Activated T-cell treated with anti-CD3 and anti-CD28 coated beads, Interleukin-2, amount 50 U/mL, for 72 hours (primary cell): Measurements from ENCODE around the gene POTEH. TPM values are rescaled to one million over a fixed set of nuclear protein-coding genes. Genes with fewer than 3 reads are reported as not detected.
"Not testable (repeated sequence)": the region's sequence is repeated elsewhere in the genome, so short reads cannot be mapped to it uniquely, and the experiment has no call there.

Experiments used
- ATAC-seq, 2 donors: fragments of 150-1000 bp; cut with Tn5 transposase; replicated peaks in 1 of 2; 2 replicates each; pipeline ENCODE4 v1.10.0; 2021; ENCODE audit warnings: moderate library complexity in 2 of 2, mild to moderate bottlenecking in 1 of 2
- DNase-seq, 2 donors: peaks; one replicate each; pipeline ENCODE4 v3.0.0; 2021 to 2022; ENCODE audit warnings: mixed read lengths in 1 of 2
- H3K27ac Mint-ChIP-seq: one replicate; pipeline ENCODE4 v1.8.0; 2022; ENCODE audit warnings: mild to moderate bottlenecking, moderate library complexity, mixed read lengths
- H3K27me3 Mint-ChIP-seq: one replicate; pipeline ENCODE4 v1.8.0; 2022; ENCODE audit warnings: low read depth, mixed read lengths
- H3K36me3 Mint-ChIP-seq, 2 donors: one replicate each; pipeline ENCODE4 v1.8.0; 2022; ENCODE audit warnings: mixed read lengths in 2 of 2, mild to moderate bottlenecking in 1 of 2; ENCODE audit not compliant: insufficient read depth in 2 of 2
- H3K4me1 Mint-ChIP-seq: one replicate; pipeline ENCODE4 v1.8.0; 2022; ENCODE audit warnings: low read depth, mixed read lengths
- H3K4me3 Mint-ChIP-seq, 2 donors: one replicate each; pipeline ENCODE4 v1.8.0; 2022; ENCODE audit warnings: mild to moderate bottlenecking in 2 of 2, mixed read lengths in 2 of 2, moderate library complexity in 2 of 2
- H3K9me3 Mint-ChIP-seq, 2 donors: one replicate each; pipeline ENCODE4 v1.8.0; 2022; ENCODE audit warnings: mixed read lengths in 2 of 2
- total RNA-seq, 2 donors: library from RNA; stranded (reverse); gene quantifications; one replicate each; pipeline ENCODE4 v1.2.3, GENCODE V29; 2022

POTEH gene
- total RNA-seq, 2 donors from 2014 or later: not detected

GRCh38 chr22:15749181-15749970, 59.5 kb downstream of the POTEH start:
- not testable (repeated sequence) for DNase-seq, H3K4me1 Mint-ChIP-seq, H3K36me3 Mint-ChIP-seq, ATAC-seq, H3K27me3 Mint-ChIP-seq, H3K9me3 Mint-ChIP-seq, H3K27ac Mint-ChIP-seq, H3K4me3 Mint-ChIP-seq

DNA sequence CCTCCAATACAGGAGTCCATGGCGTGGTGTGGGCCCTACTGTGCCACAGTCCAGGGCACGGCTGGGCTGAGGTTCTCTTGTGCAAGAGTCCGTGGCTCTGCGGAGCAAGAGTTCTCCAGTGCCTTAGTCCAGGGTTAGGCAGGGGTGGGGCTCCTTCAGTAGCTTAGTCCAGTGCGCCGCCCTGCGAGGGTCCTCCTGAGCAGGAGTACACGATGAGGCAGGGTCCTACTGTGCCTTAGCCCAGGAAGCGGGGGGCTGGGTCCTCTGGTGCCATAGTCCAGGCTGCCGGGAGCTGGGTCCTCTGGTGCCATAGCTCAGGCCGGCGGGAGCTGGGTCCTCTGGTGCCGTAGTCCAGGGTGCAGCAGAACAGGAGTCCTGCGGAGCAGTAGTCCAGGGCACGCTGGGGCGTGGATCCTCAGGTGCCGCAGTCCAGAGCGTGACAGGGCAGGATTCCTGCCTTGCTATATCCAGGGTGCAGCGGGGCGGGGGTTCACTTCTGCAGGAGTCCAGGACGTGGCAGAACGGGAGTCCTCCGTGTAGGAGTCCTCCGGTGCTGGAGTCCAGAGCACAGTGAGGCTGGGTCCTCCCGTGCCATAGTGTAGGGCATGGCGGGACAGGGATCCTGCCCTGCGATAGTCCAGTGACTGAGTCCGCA, 69.7 kb downstream of the POTEH start:
- H3K4me3 Mint-ChIP-seq, ATAC-seq, H3K27me3 Mint-ChIP-seq, H3K9me3 Mint-ChIP-seq, H3K4me1 Mint-ChIP-seq, DNase-seq, H3K36me3 Mint-ChIP-seq, H3K27ac Mint-ChIP-seq: not testable (repeated sequence)

DNA sequence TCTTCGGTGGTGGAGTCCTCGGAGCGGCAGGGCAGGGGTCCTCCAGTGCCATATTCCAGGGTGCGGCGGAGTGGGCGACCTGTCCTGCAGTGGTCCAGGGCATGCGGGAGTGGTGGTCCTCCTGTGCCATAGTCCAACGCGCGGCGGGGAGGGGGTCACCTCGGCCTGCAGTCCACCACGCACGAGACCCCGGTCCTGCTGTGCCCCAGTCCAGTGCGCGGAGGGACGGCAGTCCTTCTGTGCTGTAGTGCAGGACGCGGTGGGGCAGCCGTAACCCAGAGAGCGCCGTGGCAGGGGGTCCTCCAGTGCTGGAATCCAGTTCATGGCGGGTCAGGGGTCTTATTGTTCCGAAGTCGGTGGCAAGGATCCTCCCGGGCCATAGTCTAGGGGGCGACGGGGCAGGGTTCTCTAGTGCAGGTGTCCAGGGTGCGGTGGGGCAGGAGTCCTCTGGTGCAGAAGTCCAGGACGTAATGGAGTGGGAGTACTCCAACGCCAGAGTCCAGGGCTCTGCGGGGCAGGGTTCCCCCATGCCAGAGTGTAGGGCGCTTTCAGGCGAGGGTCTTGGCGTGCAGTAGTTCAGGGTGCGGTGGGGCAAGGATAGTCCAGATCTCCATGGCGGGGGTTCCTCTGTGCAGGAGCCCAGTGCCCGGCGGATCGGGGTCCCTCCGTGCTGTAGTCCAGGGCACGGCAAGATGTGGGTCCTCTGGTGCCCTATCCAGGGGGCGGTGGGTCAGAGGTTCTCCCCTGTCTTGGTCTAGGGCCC, 70.7 kb downstream of the POTEH start:
- not testable (repeated sequence) for ATAC-seq, H3K4me3 Mint-ChIP-seq

GRCh38 chr22:15761151-15761777, 71.4 kb downstream of the POTEH start:
- not testable (repeated sequence) for H3K4me1 Mint-ChIP-seq, H3K27ac Mint-ChIP-seq, H3K4me3 Mint-ChIP-seq, H3K9me3 Mint-ChIP-seq, H3K27me3 Mint-ChIP-seq, H3K36me3 Mint-ChIP-seq, ATAC-seq, DNase-seq

More for the DNA sequence above, 70.7 kb downstream of the POTEH start:
- not testable (repeated sequence) for H3K27ac Mint-ChIP-seq, H3K4me1 Mint-ChIP-seq, H3K9me3 Mint-ChIP-seq, H3K27me3 Mint-ChIP-seq, DNase-seq, H3K36me3 Mint-ChIP-seq

GRCh38 chr22:15763559-15763958, 73.7 kb downstream of the POTEH start:
- DNase-seq, H3K36me3 Mint-ChIP-seq, H3K27ac Mint-ChIP-seq, H3K27me3 Mint-ChIP-seq, H3K4me1 Mint-ChIP-seq, ATAC-seq, H3K9me3 Mint-ChIP-seq, H3K4me3 Mint-ChIP-seq: not testable (repeated sequence)

Other genes starting within 250 kb of the POTEH start
- not detected for gene OR11H1, start 161.8 kb upstream of the POTEH start, total RNA-seq